Tibial nerve (tissue), 3 donors: Measurements from ENCODE around the gene ZCWPW1.

Experiments
- POLR2A ChIP-seq, 2 donors: fragments of 450-650 bp; IDR thresholded peaks; one replicate each; pipeline ENCODE4 v1.6.1; 2017; ENCODE audit warnings: antibody characterized with exemption in 2 of 2, mild to moderate bottlenecking in 2 of 2, moderate library complexity in 2 of 2
- TF ChIP-seq, protein P1 (sequence below), 5 experiments: fragments of 200-600 bp in 3 of 5; fragments of 450-650 bp in 2 of 5; sonication (generic) in 3 of 5; IDR thresholded peaks; one replicate each; pipeline ENCODE4 v1.5.1; 2016 to 2019; ENCODE audit warnings: antibody characterized with exemption in 5 of 5, mild to moderate bottlenecking in 3 of 5, moderate library complexity in 2 of 5

DNA sequence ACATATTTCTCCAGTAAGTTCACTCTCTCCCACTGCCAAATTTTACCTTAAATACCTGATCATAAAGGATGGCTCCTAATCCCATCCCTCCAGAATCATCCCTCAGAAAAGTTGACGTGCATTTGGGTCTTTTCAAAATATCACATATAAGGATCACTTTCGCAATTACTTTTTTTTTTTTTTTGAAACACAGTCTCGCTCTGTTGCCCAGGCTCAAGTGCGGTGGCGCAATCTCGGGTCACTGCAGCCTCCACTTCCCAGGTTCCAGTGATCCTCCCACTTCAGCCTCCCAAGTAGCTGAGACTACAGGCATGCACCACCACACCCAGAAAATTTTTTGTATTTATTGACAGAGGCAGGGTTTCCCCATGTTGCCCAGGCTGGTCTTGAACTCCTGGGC, 17.4 kb downstream of the ZCWPW1 start:
- TF ChIP-seq POLR2A (IDR thresholded peaks at IDR 0.05) = no peak
- TF ChIP-seq, protein P1, sequence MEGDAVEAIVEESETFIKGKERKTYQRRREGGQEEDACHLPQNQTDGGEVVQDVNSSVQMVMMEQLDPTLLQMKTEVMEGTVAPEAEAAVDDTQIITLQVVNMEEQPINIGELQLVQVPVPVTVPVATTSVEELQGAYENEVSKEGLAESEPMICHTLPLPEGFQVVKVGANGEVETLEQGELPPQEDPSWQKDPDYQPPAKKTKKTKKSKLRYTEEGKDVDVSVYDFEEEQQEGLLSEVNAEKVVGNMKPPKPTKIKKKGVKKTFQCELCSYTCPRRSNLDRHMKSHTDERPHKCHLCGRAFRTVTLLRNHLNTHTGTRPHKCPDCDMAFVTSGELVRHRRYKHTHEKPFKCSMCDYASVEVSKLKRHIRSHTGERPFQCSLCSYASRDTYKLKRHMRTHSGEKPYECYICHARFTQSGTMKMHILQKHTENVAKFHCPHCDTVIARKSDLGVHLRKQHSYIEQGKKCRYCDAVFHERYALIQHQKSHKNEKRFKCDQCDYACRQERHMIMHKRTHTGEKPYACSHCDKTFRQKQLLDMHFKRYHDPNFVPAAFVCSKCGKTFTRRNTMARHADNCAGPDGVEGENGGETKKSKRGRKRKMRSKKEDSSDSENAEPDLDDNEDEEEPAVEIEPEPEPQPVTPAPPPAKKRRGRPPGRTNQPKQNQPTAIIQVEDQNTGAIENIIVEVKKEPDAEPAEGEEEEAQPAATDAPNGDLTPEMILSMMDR (IDR thresholded peaks at IDR 0.05) = no peak
